Osteocyte (in vitro differentiated cells): ENCODE data around the gene KRT32. TPM values are rescaled to one million over a fixed set of nuclear protein-coding genes. Genes with fewer than 3 reads are reported as not detected.
"Not testable (repeated sequence)": the region's sequence is repeated elsewhere in the genome, so short reads cannot be mapped to it uniquely, and the experiment has no call there.

ENCODE experiments used
- DNase-seq: peaks from one replicate; pipeline ENCODE4 v3.0.0; 2021; ENCODE audit warnings: mixed read lengths; ENCODE audit not compliant: unreplicated experiment; ENCODE audit errors: extremely low spot score
- H3K27ac Mint-ChIP-seq: one replicate; pipeline ENCODE4 v1.8.0; 2021; ENCODE audit warnings: mild to moderate bottlenecking, mixed read lengths; ENCODE audit not compliant: unreplicated experiment
- H3K27me3 Mint-ChIP-seq: one replicate; pipeline ENCODE4 v1.8.0; 2021; ENCODE audit warnings: mixed read lengths; ENCODE audit not compliant: unreplicated experiment
- H3K36me3 Mint-ChIP-seq: one replicate; pipeline ENCODE4 v1.8.0; 2021; ENCODE audit warnings: mixed read lengths; ENCODE audit not compliant: unreplicated experiment
- H3K4me1 Mint-ChIP-seq: one replicate; pipeline ENCODE4 v1.8.0; 2021; ENCODE audit warnings: mixed read lengths; ENCODE audit not compliant: unreplicated experiment
- H3K4me3 Mint-ChIP-seq: one replicate; pipeline ENCODE4 v1.8.0; 2021; ENCODE audit warnings: mild to moderate bottlenecking, moderate library complexity, mixed read lengths; ENCODE audit not compliant: unreplicated experiment
- H3K9me3 Mint-ChIP-seq: one replicate; pipeline ENCODE4 v1.8.0; 2021; ENCODE audit warnings: mixed read lengths; ENCODE audit not compliant: unreplicated experiment
- CTCF ChIP-seq: fragments of 200-600 bp; sonication (generic); IDR thresholded peaks from 2 replicates; pipeline ENCODE4 v1.5.0; 2021; ENCODE audit warnings: antibody characterized with exemption, mild to moderate bottlenecking, moderate library complexity
- total RNA-seq: library from RNA; stranded (reverse); gene quantifications from 2 replicates; pipeline ENCODE4 v1.2.1, GENCODE V29; 2021

The KRT32 gene
- total RNA-seq, 1 donor from 2014 or later = not detected

GRCh38 chr17:41434415-41434814 is 32.8 kb downstream of the KRT32 start:
- Mint-ChIP-seq H3K36me3 (no peaks in the 10 kb centered on the region), H3K27me3 (peaks cover 7% of the 10 kb centered on the region), H3K9me3 (no peaks in the 10 kb centered on the region), H3K4me3 (no peak overlapping the region), H3K4me1 (no peaks in the 10 kb centered on the region), H3K27ac (no peak overlapping the region)
- TF ChIP-seq CTCF = no peak
- DNase-seq = no peak

- Mint-ChIP-seq H3K36me3 (no peaks in the 10 kb centered on the region), H3K27me3 (peaks cover 4% of the 10 kb centered on the region), H3K9me3 (no peaks in the 10 kb centered on the region), H3K27ac (no peak overlapping the region), H3K4me1 (no peaks in the 10 kb centered on the region), H3K4me3 (no peak overlapping the region)
- no peak for TF ChIP-seq CTCF
- DNase-seq = no peak
Observed at GRCh38 chr17:41434005-41434404, 33.2 kb downstream of the KRT32 start.

- Mint-ChIP-seq H3K4me1 (no peaks in the 10 kb centered on the region), H3K36me3 (no peaks in the 10 kb centered on the region), H3K27ac (no peak overlapping the region), H3K27me3 (peaks cover 4% of the 10 kb centered on the region), H3K4me3 (no peak overlapping the region), H3K9me3 (no peaks in the 10 kb centered on the region)
- no peak for TF ChIP-seq CTCF
- no peak for DNase-seq
Observed at GRCh38 chr17:41433586-41433985, 33.6 kb downstream of the KRT32 start.

GRCh38 chr17:41430376-41430775 is 36.8 kb downstream of the KRT32 start:
- DNase-seq, H3K27me3 Mint-ChIP-seq, H3K4me1 Mint-ChIP-seq, H3K4me3 Mint-ChIP-seq, H3K9me3 Mint-ChIP-seq, H3K27ac Mint-ChIP-seq, H3K36me3 Mint-ChIP-seq: not testable (repeated sequence)

GRCh38 chr17:41429667-41430066 is 37.5 kb downstream of the KRT32 start:
- H3K4me3 Mint-ChIP-seq = no peak overlapping the region
- no peaks in the 10 kb centered on the region for H3K4me1 Mint-ChIP-seq
- H3K9me3 Mint-ChIP-seq = no peaks in the 10 kb centered on the region
- no peak for DNase-seq
- no peak overlapping the region for H3K27ac Mint-ChIP-seq
- no peak for TF ChIP-seq CTCF
- no peaks in the 10 kb centered on the region for H3K36me3 Mint-ChIP-seq
- peaks cover 2% of the 10 kb centered on the region for H3K27me3 Mint-ChIP-seq
